WTC11 (cell line): ENCODE results near the gene SPATA13. TPM values are rescaled to one million over a fixed set of nuclear protein-coding genes. Genes with fewer than 3 reads are reported as not detected.

Experiments used
- ATAC-seq: fragments of 200-7000 bp; cut with Tn5 transposase; 2 replicates; pipeline ENCODE4 v1.10.0; 2021; ENCODE audit warnings: mild to moderate bottlenecking, moderate library complexity
- CTCF ChIA-PET: fragments of 300-600 bp; sonication (Branson Sonifier 250); formaldehyde crosslinking; loops from one replicate; lab custom pipeline; 2021; ENCODE audit warnings: antibody characterized with exemption; lab: Charles Lee
- POLR2A ChIA-PET: fragments of 350-600 bp; sonication (Branson Sonifier 250); formaldehyde crosslinking; loops from one replicate; lab custom pipeline; 2021; ENCODE audit warnings: antibody characterized with exemption; lab: Charles Lee
- DNase-seq: peaks from one replicate; pipeline ENCODE4 v3.0.0; 2021; ENCODE audit warnings: low spot score
- H3K27ac Mint-ChIP-seq: 2 replicates; pipeline ENCODE4 v1.8.0; 2021; ENCODE audit warnings: mixed read lengths
- H3K27me3 Mint-ChIP-seq: 2 replicates; pipeline ENCODE4 v1.8.0; 2021; ENCODE audit warnings: low read depth, mild to moderate bottlenecking, moderate library complexity, mixed read lengths
- H3K36me3 Mint-ChIP-seq: 2 replicates; pipeline ENCODE4 v1.8.0; 2021; ENCODE audit warnings: mixed read lengths
- H3K4me1 Mint-ChIP-seq: 2 replicates; pipeline ENCODE4 v1.8.0; 2022; ENCODE audit warnings: mixed read lengths
- H3K4me3 Mint-ChIP-seq: 2 replicates; pipeline ENCODE4 v1.8.0; 2021; ENCODE audit warnings: mild to moderate bottlenecking, moderate library complexity, mixed read lengths
- H3K9me3 Mint-ChIP-seq: 2 replicates; pipeline ENCODE4 v1.8.0; 2021; ENCODE audit warnings: mixed read lengths
- CREB1 ChIP-seq: sonication (generic); formaldehyde crosslinking; IDR thresholded peaks from 2 replicates; pipeline ENCODE4 v1.8.0; 2023; ENCODE audit warnings: mild to moderate bottlenecking, missing genetic modification reagents
- CREM ChIP-seq: sonication (generic); formaldehyde crosslinking; IDR thresholded peaks from 2 replicates; pipeline ENCODE4 v1.8.1; 2022; ENCODE audit warnings: mild to moderate bottlenecking, missing genetic modification reagents, moderate library complexity
- E2F5 ChIP-seq: sonication (generic); formaldehyde crosslinking; IDR thresholded peaks from 2 replicates; pipeline ENCODE4 v1.8.1; 2022; ENCODE audit warnings: mild to moderate bottlenecking, moderate library complexity, missing genetic modification reagents
- FOXP4 ChIP-seq: sonication (generic); formaldehyde crosslinking; IDR thresholded peaks from 2 replicates; pipeline ENCODE4 v1.8.0; 2022; ENCODE audit warnings: mild to moderate bottlenecking, missing genetic modification reagents
- HMGXB4 ChIP-seq: sonication (generic); formaldehyde crosslinking; IDR thresholded peaks from 2 replicates; pipeline ENCODE4 v1.8.1; 2023; ENCODE audit warnings: mild to moderate bottlenecking, moderate library complexity, missing genetic modification reagents
- PRDM15 ChIP-seq: sonication (generic); formaldehyde crosslinking; IDR thresholded peaks from 2 replicates; pipeline ENCODE4 v1.8.0; 2022; ENCODE audit warnings: missing genetic modification reagents
- PREB ChIP-seq: sonication (generic); formaldehyde crosslinking; IDR thresholded peaks from 2 replicates; pipeline ENCODE4 v1.8.1; 2022; ENCODE audit warnings: mild to moderate bottlenecking, missing genetic modification reagents, moderate library complexity, borderline replicate concordance
- ZNF121 ChIP-seq: sonication (generic); formaldehyde crosslinking; IDR thresholded peaks from 2 replicates; pipeline ENCODE4 v1.8.0; 2023; ENCODE audit warnings: missing genetic modification reagents
- ZNF281 ChIP-seq: sonication (generic); formaldehyde crosslinking; IDR thresholded peaks from 2 replicates; pipeline ENCODE4 v1.8.0; 2023; ENCODE audit warnings: mild to moderate bottlenecking, missing genetic modification reagents
- ZNF396 ChIP-seq: fragments of 250-450 bp; sonication (Bioruptor Pico); IDR thresholded peaks from 2 replicates; pipeline ENCODE4 v1.8.0; 2021; ENCODE audit warnings: mild to moderate bottlenecking, moderate library complexity, borderline replicate concordance
- total RNA-seq: library from RNA; stranded (reverse); gene quantifications from 3 replicates; pipeline ENCODE4 v1.2.3, GENCODE V29; 2021

SPATA13 gene
- total RNA-seq, 1 experiment from 2014 or later: 29.0 TPM

- TF ChIP-seq ZNF281: no peak
These were observed 107.3 kb downstream of the SPATA13 start (continued) for GRCh38 chr13:24267801-24268200.

- DNase-seq (no peak), ATAC-seq (no peak)
- TF ChIP-seq ZNF396: no peak
- peak; percentile 30; the same call in 1 of the 2 replicates for TF ChIP-seq ZNF121 (CRISPR knock-in tag)
- CTCF ChIA-PET: no interaction called here
- no peaks in the 10 kb centered on the region for H3K27me3 Mint-ChIP-seq
- H3K4me1 Mint-ChIP-seq: peaks cover 18% of the 10 kb centered on the region
- H3K36me3 Mint-ChIP-seq: 0 out of 2 replicates have a peak, but pooled peaks cover 2% of the 10 kb centered on the region
- no peaks in the 10 kb centered on the region for H3K9me3 Mint-ChIP-seq
- POLR2A ChIA-PET: no interaction called here
- H3K4me3 Mint-ChIP-seq: no peak overlapping the region
- no peak overlapping the region for H3K27ac Mint-ChIP-seq
These were observed 109.3 kb downstream of the SPATA13 start for GRCh38 chr13:24269821-24270220.

GRCh38 chr13:24270639-24271141 is 110.2 kb downstream of the SPATA13 start:
- no peak for TF ChIP-seq ZNF396
- no peak for TF ChIP-seq CREM
- no peak for TF ChIP-seq E2F5
- TF ChIP-seq PRDM15 (CRISPR knock-in tag): no peak
- TF ChIP-seq FOXP4 (CRISPR knock-in tag): no peak
- no peak for TF ChIP-seq CREB1 (CRISPR knock-in tag)
- TF ChIP-seq HMGXB4 (CRISPR knock-in tag): no peak
- TF ChIP-seq PREB (CRISPR knock-in tag): no peak
- H3K4me1 Mint-ChIP-seq: peaks cover 18% of the 10 kb centered on the region
- no peaks in the 10 kb centered on the region for H3K27me3 Mint-ChIP-seq
- ATAC-seq (no peak), DNase-seq (no peak)
- 0 out of 2 replicates have a peak, but pooled peaks cover 2% of the 10 kb centered on the region for H3K36me3 Mint-ChIP-seq
- ChIA-PET CTCF (interaction anchor here (0.7 to 1.0 kb wide), 2 partner anchors 17 to 152 kb away, joined by 3 read pairs; no protein-coding TSS in a partner anchor), POLR2A (no interaction called here)
- H3K27ac Mint-ChIP-seq: peak overlapping the region; percentile 67; the same call in 1 of the 2 replicates
- H3K4me3 Mint-ChIP-seq: no peak overlapping the region
- H3K9me3 Mint-ChIP-seq: no peaks in the 10 kb centered on the region
